ENCODE results near the gene HMCN1.
"Not testable (repeated sequence)": the region's sequence is repeated elsewhere in the genome, so short reads cannot be mapped to it uniquely, and the experiment has no call there.

Gene HMCN1

GRCh38 chr1:186211583-186211982, 477.4 kb downstream of the HMCN1 start:
- DNase-seq, result not testable (repeated sequence)

GRCh38 chr1:186212568-186213224, 478.5 kb downstream of the HMCN1 start:
- no peak for DNase-seq

GRCh38 chr1:186213225-186213607, 479.0 kb downstream of the HMCN1 start:
- DNase-seq, result no peak

- no peak for DNase-seq
Measured at GRCh38 chr1:186214791-186215190, 480.6 kb downstream of the HMCN1 start.

GRCh38 chr1:186215636-186216035, 481.4 kb downstream of the HMCN1 start:
- DNase-seq, result no peak

- DNase-seq, result no peak
Measured at GRCh38 chr1:186218654-186219352, 484.6 kb downstream of the HMCN1 start.

GRCh38 chr1:186220067-186220466, 485.9 kb downstream of the HMCN1 start:
- DNase-seq, result no peak

- DNase-seq, result no peak
Measured at GRCh38 chr1:186220911-186221310, 486.7 kb downstream of the HMCN1 start.

- no peak for DNase-seq
Measured at GRCh38 chr1:186225096-186225495, 490.9 kb downstream of the HMCN1 start.

- no peak for DNase-seq
Measured at GRCh38 chr1:186228749-186229148, 494.6 kb downstream of the HMCN1 start.

GRCh38 chr1:186231861-186232436, 497.8 kb downstream of the HMCN1 start:
- no peak for DNase-seq

- no peak for DNase-seq
Measured at GRCh38 chr1:186234976-186235686, 500.9 kb downstream of the HMCN1 start.

GRCh38 chr1:186235696-186236095, 501.5 kb downstream of the HMCN1 start:
- DNase-seq, result no peak

- no peak for DNase-seq
Measured at GRCh38 chr1:186236921-186237320, 502.7 kb downstream of the HMCN1 start.

GRCh38 chr1:186239171-186239570, 505.0 kb downstream of the HMCN1 start:
- no peak for DNase-seq

- DNase-seq, result no peak
Measured at GRCh38 chr1:186240436-186240835, 506.2 kb downstream of the HMCN1 start.
